ENCODE results near the gene ADPRM.
A peak's percentile ranks its signal among the peaks of the same experiment; 100 is the strongest.
"Not testable (repeated sequence)": the region's sequence is repeated elsewhere in the genome, so short reads cannot be mapped to it uniquely, and the experiment has no call there.

ADPRM gene, protein sequence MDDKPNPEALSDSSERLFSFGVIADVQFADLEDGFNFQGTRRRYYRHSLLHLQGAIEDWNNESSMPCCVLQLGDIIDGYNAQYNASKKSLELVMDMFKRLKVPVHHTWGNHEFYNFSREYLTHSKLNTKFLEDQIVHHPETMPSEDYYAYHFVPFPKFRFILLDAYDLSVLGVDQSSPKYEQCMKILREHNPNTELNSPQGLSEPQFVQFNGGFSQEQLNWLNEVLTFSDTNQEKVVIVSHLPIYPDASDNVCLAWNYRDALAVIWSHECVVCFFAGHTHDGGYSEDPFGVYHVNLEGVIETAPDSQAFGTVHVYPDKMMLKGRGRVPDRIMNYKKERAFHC

GRCh38 chr17:10697092-10698081 lies at the start of gene ADPRM, which contains the start of gene SCO1:
ADPRM (plus strand) TSS chr17:10697594; CDS start chr17:10704927, 7,333 bp downstream.
SCO1 (minus strand) TSS chr17:10697533; CDS start chr17:10697507, 26 bp downstream.
- peak; percentile 96 for DNase-seq

DNA sequence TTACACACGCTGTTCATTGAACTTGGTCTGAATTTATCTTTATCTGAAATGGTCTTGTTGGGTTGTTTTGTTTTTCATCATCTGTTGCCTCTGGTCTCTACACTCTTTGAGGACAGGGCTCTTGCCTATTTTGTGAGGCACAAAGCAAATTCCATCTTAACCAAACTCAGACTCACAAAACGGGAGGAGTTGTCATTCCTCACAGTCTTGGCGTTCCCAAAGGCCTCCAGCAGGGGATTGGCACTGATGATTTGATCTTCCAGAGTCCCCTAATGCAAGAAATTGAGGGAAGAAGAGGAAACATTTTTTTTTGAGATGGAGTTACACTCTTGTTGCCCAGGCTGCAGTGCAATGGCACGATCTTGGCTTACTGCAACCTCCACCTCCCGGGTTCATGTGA lies 49.0 kb upstream of the ADPRM start:
- DNase-seq = no peak

DNA sequence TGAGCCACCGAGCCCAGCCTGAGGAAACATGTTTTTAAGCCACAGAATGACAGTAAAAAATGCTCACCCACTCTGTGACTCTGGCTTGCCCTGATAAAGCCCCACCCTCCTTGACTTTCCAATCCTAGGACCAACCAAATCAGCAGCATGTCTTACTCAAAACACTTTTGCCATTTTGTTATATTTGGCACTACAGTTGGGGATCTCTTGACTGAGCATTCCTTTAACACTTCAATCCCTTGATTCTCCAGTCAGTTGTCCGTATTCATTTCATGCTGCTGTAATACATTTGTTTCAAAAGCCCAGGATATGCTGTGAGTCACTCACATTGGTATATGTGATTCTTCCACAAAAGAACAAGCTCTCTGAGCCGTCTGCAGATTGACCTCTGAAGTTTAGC lies 48.4 kb upstream of the ADPRM start:
- DNase-seq = no peak

DNA sequence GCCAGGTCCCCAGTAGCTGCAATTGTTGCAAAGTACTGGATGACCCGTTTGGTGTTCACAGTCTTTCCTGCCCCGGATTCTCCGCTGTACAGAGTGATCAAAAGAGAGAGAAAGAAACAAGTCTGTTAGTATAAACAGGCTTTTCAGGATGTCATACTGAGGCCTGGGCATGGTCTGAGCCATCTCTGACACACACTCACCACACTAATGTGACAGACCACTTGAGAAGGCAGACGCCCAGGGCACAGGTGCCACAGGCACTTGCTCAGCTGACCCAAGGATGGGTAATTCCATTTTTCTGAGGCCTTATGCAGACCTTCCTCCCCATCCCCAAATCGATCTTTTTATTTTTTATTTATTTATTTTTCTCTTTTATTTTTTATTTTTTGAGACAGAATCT lies 47.8 kb upstream of the ADPRM start:
- no peak for DNase-seq

GRCh38 chr17:10651927-10652326 lies 45.5 kb upstream of the ADPRM start:
- DNase-seq = no peak

DNA sequence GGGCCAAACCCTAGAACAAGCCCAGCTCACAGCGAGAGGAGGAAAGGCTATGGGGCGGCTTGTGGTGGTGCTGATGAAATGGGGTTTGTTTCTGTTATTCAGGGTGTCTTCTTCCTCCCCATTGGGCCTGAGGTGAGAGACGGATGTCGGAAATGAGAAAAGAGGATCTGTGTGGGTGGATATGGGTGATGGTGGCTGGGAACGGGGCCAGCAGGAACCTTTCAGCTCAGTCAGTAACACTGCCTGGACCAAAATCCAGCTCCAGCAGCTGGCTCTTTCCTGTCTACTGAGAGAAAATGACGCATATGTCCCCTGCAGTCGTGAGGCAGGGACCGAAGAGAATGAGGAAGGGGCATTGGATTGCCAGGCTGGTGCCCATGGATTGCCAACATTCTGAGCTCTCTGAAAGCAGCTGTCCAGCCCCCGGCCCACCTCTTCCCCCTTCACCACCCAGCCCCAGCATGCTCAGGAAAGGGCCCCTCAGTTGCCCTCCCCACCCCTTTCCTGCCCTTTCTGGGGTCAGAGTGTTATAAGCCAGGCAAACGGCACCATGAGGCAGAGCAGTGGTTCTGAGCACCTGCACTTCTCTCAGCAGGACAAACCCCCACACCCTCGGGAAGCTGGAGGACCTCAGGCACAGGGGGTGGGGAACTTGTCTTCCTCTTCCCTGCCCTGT lies 44.3 kb upstream of the ADPRM start:
- DNase-seq = peak; percentile 23

- DNase-seq = no peak
These were observed 43.4 kb upstream of the ADPRM start for GRCh38 chr17:10653987-10654386.

GRCh38 chr17:10657148-10657547 lies 40.2 kb upstream of the ADPRM start, which contains the start of gene MYH3:
MYH3 (minus strand) TSS chr17:10657309; CDS start chr17:10655064, 2,245 bp downstream.
- DNase-seq = no peak

DNA sequence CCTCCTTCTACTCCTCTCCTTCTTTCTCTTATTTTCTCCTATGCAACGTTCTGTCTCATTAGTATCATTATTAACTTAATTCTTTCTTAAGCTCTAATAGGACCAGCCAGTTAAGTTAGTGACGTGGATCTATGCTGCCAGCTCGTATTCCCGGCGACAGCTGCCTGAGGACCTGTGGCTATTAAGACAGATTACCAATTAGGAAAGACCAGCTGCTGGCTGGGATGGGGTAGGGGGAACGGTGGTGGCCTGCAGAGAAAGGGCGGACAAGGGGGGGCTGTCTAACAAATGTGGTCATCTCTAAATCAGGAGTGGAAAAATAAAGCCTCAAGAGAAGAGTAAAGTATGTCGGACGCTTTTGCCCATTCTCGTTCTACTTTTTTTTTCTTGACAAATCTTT lies 39.5 kb upstream of the ADPRM start:
- DNase-seq = no peak

GRCh38 chr17:10661437-10661836 lies 36.0 kb upstream of the ADPRM start:
- no peak for DNase-seq

DNA sequence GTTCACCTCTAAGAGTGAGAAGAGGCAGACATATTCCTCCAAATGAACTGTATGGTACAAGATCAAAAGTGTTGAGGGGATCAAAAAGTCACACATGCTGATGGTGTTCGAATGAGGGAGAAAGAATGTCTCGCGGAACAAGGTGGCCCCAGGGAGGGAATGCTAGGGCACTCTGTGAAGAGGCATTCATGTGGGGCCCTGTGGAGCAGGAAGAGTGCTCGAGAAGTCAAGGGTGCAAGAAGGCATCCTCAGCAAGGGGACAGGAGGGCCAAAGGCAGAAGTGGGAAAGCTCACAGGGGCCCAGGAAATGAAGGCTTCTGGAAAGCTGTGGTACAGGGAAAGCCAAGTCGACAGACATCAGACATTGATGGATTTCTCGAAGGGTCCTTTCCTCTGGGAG lies 34.2 kb upstream of the ADPRM start:
- DNase-seq = no peak

- DNase-seq = no peak
These were observed 32.8 kb upstream of the ADPRM start for GRCh38 chr17:10664571-10664970.

DNA sequence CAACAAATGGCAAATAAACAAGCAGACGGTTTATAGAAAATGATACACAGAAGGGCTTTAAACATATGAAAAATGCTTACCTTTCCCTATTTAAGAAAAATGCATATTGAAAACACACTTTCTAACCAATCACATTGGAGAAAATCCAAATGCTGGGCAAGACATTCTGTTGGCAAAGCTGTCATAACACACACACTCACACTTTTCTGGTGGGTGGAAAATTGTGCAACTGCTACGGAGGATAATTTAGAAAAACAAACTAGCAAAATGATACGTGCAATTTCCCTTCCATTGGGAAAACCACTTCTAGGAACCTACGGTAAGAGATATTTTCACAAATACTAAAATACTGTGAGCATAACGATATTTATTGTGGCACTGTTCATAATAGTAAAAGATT lies 30.5 kb upstream of the ADPRM start:
- no peak for DNase-seq

GRCh38 chr17:10668775-10669174 lies 28.6 kb upstream of the ADPRM start:
- DNase-seq = no peak

DNA sequence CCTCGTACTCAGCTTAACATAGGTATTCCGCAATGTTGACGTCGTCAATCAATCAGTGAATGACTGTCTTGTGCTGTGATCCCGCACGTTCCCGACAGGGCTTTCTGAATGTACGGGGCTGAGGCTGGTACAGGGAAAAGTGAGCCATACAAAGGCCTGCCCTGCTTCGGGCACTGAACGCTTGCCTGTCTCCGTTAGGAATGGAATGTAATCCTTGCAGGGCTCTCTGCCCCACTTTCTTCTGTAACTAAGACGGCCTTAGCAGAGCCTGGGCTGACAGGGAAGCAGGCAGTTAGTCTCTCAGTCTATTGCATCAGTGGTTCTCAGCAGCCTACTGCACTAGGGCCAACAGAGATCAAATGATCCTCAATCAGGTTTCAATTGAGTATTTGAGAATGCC lies 24.1 kb upstream of the ADPRM start:
- DNase-seq = no peak

GRCh38 chr17:10674704-10675103 lies 22.7 kb upstream of the ADPRM start:
- no peak for DNase-seq

DNA sequence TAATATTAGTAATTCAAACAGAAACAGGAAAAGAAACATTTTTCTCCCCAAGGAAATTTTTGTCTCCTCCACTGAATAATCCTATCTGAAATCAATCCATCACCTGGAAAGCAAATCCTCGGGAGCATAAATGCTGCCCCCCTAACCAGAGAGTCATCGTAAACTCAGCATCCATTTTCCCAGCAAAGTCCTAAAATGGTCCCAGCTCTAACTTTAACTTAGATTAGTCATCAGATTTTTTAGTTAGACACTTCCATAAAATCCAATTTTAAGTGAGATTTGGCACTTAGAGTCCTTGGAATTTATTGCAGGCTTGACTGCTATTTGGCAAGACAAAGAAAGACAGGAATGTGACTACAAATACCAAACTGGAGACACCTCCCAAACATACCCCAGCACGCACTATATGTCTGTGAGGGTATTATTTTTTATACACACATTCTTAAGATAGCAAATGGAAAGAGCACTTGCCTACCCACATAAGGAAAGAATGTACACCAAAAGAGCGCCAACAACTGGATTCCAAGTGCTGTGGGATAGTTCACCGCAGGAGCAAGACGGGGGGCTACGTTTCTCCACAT lies 15.4 kb upstream of the ADPRM start:
- DNase-seq = no peak

- DNase-seq = peak; percentile 31
These were observed 13.5 kb upstream of the ADPRM start for GRCh38 chr17:10683853-10684252.

DNA sequence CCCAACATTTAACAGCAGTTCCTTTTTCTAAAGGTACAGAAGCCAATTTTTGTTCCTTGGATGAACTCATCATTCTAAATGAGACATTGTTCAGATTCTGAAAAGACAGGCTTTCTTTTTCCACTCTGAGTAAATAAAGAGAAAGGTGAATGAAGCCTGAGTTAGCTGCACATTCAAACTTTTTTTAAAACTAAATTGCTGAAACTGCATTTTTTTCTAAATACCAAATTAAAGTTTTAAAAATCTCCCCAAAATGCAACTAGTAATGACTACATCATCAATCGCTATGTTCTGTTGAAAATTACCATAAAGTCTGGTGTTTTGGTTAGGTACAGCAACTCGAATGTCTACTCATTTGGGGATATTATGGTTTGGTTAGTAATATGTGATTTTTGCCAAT lies 9.9 kb upstream of the ADPRM start:
- no peak for DNase-seq

DNA sequence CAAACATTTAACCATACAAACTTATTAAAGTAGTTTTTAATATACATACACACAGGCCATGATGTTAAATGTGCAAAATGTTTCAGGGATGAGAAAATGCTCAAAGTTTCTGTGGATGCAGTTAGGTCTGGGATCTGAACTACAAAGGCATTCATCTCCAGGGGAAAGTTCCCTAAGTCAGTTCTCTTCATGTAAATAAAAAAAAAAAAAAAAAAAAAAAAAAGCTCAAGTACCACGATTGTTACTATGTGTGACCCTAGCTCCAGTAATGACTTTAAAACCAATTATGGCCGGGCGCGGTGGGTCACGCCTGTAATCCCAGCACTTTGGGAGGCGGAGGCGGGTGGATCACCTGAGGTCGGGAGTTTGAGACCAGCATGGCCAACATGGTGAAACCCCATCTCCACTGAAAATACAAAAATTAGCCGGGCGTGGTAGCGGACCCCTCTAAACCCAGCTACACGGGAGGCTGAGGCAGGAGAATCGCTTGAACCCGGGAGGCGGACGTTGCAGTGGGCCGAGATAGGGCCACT lies 1.5 kb upstream of the ADPRM start:
- not testable (repeated sequence) for DNase-seq

- peak; percentile 25 for DNase-seq
These were observed 863 bp downstream of the ADPRM start for GRCh38 chr17:10698096-10698818.

GRCh38 chr17:10699856-10700255 lies 2.5 kb downstream of the ADPRM start:
- peak; percentile 55 for DNase-seq
